Measurements from ENCODE around the gene ASB2. TPM values are rescaled to one million over a fixed set of nuclear protein-coding genes. Genes with fewer than 3 reads are reported as not detected.

ASB2 gene
- total RNA-seq, 2 experiments from 2014 or later = 116 to 177 TPM

DNA sequence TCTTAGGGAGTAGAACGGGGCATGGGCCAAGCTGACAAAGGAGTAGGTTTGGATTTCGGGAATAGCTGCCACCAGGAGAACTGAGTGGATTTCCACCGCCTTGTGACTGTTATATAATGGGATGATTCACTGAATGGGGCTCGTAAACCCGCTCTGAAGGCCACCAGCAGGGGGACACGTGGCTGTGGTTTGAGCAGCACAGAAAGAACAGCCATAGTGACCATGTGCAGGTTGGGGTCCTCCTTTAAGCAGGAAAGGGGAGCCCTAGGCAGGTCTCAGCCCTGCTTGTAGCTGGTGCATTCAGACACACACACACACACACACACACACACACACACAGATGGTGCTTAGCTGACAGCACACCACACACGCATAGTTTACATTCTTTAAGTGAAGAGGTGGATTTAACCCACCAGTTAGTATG, 8.6 kb upstream of the ASB2 start:
- peaks cover 9% of the 10 kb centered on the region for H3K4me1 Mint-ChIP-seq
- ATAC-seq (peak; percentile 14), DNase-seq (no peak)
- CTCF ChIA-PET = interaction anchor here (0.7 to 5.3 kb wide), 3 partner anchors 8 to 45 kb away, joined by 3 to 25 read pairs (median 5); no protein-coding TSS in a partner anchor
- H3K27ac Mint-ChIP-seq = no peak overlapping the region
- H3K27me3 Mint-ChIP-seq = no peaks in the 10 kb centered on the region
- no peaks in the 10 kb centered on the region for H3K9me3 Mint-ChIP-seq (ENCODE audit: low read depth)
- H3K4me3 Mint-ChIP-seq = no peak overlapping the region
- H3K36me3 Mint-ChIP-seq = peaks cover 3% of the 10 kb centered on the region

DNA sequence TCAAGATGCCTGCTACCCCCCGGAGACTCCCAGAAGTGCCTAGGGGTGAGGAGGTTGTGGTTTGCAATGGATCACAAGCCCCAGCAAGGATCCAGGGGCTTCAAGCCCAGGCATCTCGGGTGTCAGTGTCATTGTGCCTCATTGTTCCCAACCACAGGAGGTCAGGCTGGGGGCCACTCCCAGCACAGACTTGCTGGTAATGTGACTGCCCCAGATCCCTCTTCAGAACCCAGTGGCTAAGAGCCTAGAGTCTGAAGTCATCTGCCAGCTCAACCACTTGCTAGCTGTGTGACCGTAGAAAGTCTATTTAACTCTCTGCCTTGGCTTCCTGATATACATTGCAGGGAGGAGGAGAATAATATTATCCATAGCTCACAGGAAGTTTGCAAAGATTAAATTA, 7.7 kb upstream of the ASB2 start:
- CTCF ChIA-PET = interaction anchor here (1.1 to 5.3 kb wide), 4 partner anchors 9 to 44 kb away, joined by 5 to 33 read pairs (median 17); partner anchors contain the start of gene CCDC197
- H3K36me3 Mint-ChIP-seq = peaks cover 6% of the 10 kb centered on the region
- H3K27ac Mint-ChIP-seq = no peak overlapping the region
- H3K4me1 Mint-ChIP-seq = peaks cover 14% of the 10 kb centered on the region
- DNase-seq = no peak
- no peaks in the 10 kb centered on the region for H3K27me3 Mint-ChIP-seq
- H3K9me3 Mint-ChIP-seq (ENCODE audit: low read depth) = no peaks in the 10 kb centered on the region
- no peak for ATAC-seq
- H3K4me3 Mint-ChIP-seq = no peak overlapping the region

DNA sequence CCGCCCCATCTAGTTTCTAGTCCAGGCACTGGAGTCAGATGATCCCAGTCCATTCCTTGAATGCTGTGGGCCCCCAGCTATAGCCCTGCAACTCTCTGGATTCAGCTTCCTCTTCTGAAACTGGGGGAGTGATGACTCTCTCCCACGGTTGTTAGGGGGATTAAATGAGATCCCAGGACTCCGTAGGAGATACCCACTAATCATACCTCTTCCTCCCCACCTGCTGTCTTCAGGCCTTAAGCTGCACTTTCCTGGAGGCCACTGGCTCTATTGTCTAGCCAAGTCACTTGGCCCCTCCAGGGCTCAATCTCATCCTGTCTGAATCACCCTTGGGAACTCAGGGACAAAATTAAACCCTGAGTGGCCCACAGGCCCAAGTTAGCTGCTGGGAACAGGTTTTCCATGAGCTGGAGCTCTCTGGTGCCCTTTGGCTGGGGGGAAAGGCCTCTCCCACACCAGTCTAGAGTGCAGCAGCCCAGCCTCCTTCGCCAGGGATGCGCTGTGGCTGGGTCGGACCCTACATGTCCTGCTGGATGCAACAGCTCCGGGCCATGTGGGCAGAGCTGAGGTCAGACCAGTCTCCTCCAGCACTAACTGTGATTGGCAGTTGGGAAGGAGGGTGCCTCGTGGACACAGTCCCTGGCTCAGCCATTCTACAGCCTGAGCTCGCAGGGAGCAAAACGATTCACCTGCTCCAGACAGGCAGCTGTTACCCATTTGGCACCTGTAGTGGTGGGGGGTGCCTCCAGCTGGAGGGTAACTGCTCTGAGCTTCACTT, 6.0 kb upstream of the ASB2 start:
- peaks cover 12% of the 10 kb centered on the region for H3K36me3 Mint-ChIP-seq
- DNase-seq (no peak), ATAC-seq (no peak)
- H3K9me3 Mint-ChIP-seq (ENCODE audit: low read depth) = no peaks in the 10 kb centered on the region
- H3K4me3 Mint-ChIP-seq = no peak overlapping the region
- no peak overlapping the region for H3K27ac Mint-ChIP-seq
- peaks cover 30% of the 10 kb centered on the region for H3K4me1 Mint-ChIP-seq
- H3K27me3 Mint-ChIP-seq = no peaks in the 10 kb centered on the region
- CTCF ChIA-PET = interaction anchor here (0.7 to 5.3 kb wide), 9 partner anchors 10 to 53 kb away, joined by 3 to 33 read pairs (median 4); partner anchors contain the start of gene CCDC197

DNA sequence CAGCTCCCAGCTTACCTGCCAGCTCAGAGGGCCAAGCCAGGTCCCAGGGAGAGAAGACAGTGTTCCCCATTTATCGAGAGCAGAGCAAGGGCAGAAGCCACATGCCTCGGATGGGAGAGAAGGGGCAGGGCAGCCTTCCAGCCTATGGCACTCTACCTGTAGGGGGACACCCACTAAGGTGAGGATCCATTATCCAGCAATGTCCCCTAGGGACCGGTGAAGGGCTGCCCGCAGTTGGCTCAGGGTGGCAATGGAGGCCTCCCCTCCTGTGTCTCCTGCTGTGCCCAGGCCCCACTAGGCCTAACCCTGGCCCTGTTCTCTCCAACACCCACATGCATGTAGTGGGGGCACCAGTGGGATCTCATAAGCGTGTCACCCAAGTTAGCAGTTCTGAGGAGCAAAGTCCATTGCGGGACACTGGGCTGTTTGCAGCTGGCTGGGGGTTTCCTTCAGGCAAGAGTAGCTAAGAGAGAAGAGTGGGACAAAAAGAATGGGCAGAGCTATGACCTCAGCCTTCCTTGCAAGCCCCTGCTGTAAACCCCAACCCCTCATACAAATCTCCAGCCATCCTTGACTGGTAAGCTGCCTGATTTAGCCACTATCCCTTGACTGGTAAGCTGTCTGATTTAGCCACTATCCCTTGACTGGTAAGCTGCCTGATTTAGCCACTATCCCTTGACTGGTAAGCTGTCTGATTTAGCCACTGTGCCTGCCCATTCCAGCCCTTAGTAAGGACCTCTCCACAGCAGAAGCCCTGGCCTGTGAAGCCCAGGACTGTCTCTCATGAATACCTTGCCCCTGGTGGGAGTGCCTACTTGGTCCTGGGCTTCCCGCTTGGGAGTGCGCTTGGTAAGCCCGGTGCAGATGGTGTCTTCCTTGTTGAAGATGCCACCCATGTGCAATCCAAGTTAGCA, 5.2 kb upstream of the ASB2 start:
- Mint-ChIP-seq H3K27ac (no peak overlapping the region), H3K4me1 (peaks cover 39% of the 10 kb centered on the region), H3K9me3 (ENCODE audit: low read depth) (no peaks in the 10 kb centered on the region), H3K4me3 (no peak overlapping the region), H3K27me3 (no peaks in the 10 kb centered on the region), H3K36me3 (peaks cover 16% of the 10 kb centered on the region)
- CTCF ChIA-PET = interaction anchor here (0.7 to 4.1 kb wide), 8 partner anchors 9 to 54 kb away, joined by 3 to 33 read pairs (median 3); partner anchors contain the start of gene CCDC197
- DNase-seq = no peak
- no peak for ATAC-seq

DNA sequence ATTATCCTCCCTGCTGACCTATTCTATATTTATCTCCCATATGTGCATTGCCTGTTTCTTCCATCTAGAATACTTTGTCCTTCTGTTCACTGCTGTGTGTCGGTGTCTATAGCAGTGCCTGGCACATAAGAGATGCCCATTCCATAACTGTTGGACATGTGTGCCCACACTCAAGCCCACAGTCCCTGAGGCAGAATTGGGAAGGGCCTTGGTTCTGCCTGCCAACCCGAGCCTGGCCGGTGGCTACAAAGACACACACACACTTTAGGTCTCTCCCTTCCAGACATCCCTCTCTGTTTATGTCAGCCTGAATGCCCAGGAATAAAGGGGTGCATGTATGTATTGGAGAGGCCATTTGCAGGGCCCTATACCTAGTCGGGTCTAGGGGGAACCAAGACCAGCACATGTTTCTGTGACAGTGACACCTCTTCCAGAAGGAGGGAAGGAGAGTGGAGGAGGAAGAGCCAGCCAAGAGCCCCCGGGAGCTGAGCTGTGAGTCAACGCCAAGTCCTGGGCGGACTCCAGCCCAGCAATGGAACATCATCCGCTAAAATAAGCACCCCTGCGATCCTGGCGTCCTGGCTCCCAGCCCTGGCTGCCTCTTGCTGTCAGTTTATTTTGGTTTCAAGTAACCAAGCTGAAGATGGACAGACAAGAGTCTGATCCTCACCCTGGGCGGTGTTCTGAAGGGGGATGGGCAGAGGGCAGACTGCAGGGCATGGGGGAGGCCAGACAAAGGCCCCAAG, 4.3 kb upstream of the ASB2 start:
- CTCF ChIA-PET = interaction anchor here (1.1 to 14.6 kb wide), 4 partner anchors 13 to 39 kb away, joined by 3 to 307 read pairs (median 19); no protein-coding TSS in a partner anchor
- Mint-ChIP-seq H3K27me3 (no peaks in the 10 kb centered on the region), H3K4me3 (no peak overlapping the region), H3K36me3 (peaks cover 16% of the 10 kb centered on the region), H3K27ac (peak overlapping the region; percentile 19), H3K4me1 (peaks cover 48% of the 10 kb centered on the region), H3K9me3 (ENCODE audit: low read depth) (no peaks in the 10 kb centered on the region)
- DNase-seq = no peak
- ATAC-seq = no peak

DNA sequence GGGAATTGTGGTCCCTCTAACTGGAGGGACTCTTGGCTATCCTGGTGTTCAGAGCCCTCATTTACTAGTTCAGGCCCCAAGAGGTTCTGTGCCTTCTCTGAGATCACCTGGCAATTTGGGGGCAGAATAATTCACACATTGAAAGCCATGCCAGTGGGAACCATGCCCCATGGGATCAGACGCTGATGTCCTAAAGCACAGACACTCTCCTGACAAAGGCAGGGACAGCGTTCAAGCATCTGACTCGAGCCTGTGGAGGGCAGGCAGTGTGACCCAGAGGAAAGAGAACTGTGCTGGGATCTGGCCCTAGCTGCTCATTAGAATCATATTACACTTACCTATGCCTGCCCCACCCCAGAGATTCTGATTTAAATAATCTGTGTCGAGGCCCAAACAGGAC, 2.4 kb upstream of the ASB2 start:
- peaks cover 26% of the 10 kb centered on the region for H3K36me3 Mint-ChIP-seq
- DNase-seq (no peak), ATAC-seq (no peak)
- peak overlapping the region; percentile 93 for H3K27ac Mint-ChIP-seq
- peaks cover 66% of the 10 kb centered on the region for H3K4me1 Mint-ChIP-seq
- no peaks in the 10 kb centered on the region for H3K9me3 Mint-ChIP-seq (ENCODE audit: low read depth)
- CTCF ChIA-PET = interaction anchor here (1.2 to 14.6 kb wide), 11 partner anchors 9 to 57 kb away, joined by 3 to 309 read pairs (median 6); no protein-coding TSS in a partner anchor
- H3K4me3 Mint-ChIP-seq = no peak overlapping the region
- no peaks in the 10 kb centered on the region for H3K27me3 Mint-ChIP-seq

DNA sequence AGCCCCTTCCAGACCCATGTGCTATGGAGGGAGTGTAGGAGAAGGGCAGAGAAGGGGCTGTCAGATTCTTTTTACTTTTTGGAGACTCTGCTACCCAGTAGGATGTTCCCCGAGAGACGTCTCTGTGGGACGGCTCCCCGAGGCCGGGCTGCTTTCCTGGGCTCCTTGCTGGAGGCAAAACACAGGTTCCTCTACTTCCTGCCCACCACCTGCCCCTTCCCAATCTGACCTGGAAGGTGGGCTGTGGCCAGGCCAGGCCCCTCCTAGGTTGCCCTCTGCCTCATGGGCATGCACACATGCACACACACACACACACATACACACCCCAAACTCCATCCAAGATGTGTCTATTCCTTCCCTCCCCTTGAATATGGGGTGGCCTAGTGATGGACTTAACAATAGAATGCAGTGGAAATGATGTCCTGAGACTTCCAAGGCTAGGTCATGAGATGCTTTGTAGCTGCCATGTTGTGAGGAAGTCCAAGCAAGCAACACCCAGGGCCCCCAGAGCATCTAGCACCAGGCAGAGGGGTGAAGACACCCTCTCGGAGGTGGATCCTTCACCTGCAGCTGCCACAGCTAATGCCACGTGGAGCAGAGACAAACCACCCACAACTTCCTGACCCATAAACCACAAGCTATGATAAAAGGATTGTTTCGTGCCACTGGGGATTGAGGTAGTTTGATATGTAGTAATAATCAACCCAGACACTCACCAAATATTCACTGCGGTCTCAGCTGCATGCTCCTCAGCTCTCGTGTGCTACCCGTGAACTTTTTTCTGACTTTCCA, 1.6 kb upstream of the ASB2 start:
- H3K4me1 Mint-ChIP-seq = peaks cover 74% of the 10 kb centered on the region
- H3K4me3 Mint-ChIP-seq = peak overlapping the region; percentile 26
- peaks cover 30% of the 10 kb centered on the region for H3K36me3 Mint-ChIP-seq
- peak; percentile 71 for ATAC-seq
- H3K27ac Mint-ChIP-seq = peak overlapping the region; percentile 93
- CTCF ChIA-PET = interaction anchor here (1.2 to 14.6 kb wide), 10 partner anchors 9 to 58 kb away, joined by 3 to 309 read pairs (median 7); no protein-coding TSS in a partner anchor
- H3K9me3 Mint-ChIP-seq (ENCODE audit: low read depth) = no peaks in the 10 kb centered on the region
- H3K27me3 Mint-ChIP-seq = no peaks in the 10 kb centered on the region
- DNase-seq = peak; percentile 91

DNA sequence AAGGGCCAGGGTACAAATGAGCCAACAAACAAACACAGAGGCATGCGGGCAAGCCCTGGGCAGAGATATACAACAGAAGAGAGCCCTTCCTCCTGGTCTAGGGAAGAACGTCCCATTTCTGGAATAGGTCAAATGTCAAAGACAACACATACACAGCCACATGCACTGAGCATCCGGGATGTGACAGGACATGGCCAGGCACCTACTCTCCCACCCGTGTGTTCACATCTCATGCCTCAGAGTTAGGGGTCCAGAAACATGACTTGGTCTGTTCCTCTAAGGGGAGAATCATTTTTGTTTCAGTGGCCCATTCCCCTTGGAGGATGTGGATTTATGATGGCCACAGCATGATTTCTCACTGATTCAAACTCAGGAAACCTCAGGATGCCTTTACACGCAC, 801 bp upstream of the ASB2 start:
- DNase-seq = no peak
- H3K36me3 Mint-ChIP-seq = peaks cover 30% of the 10 kb centered on the region
- no peaks in the 10 kb centered on the region for H3K27me3 Mint-ChIP-seq
- H3K9me3 Mint-ChIP-seq (ENCODE audit: low read depth) = no peaks in the 10 kb centered on the region
- H3K4me3 Mint-ChIP-seq = peak overlapping the region; percentile 83
- H3K27ac Mint-ChIP-seq = peak overlapping the region; percentile 93
- CTCF ChIA-PET = interaction anchor here (1.1 to 14.6 kb wide), 6 partner anchors 19 to 203 kb away, joined by 3 to 309 read pairs (median 14); no protein-coding TSS in a partner anchor
- no peak for ATAC-seq
- H3K4me1 Mint-ChIP-seq = peaks cover 81% of the 10 kb centered on the region

DNA sequence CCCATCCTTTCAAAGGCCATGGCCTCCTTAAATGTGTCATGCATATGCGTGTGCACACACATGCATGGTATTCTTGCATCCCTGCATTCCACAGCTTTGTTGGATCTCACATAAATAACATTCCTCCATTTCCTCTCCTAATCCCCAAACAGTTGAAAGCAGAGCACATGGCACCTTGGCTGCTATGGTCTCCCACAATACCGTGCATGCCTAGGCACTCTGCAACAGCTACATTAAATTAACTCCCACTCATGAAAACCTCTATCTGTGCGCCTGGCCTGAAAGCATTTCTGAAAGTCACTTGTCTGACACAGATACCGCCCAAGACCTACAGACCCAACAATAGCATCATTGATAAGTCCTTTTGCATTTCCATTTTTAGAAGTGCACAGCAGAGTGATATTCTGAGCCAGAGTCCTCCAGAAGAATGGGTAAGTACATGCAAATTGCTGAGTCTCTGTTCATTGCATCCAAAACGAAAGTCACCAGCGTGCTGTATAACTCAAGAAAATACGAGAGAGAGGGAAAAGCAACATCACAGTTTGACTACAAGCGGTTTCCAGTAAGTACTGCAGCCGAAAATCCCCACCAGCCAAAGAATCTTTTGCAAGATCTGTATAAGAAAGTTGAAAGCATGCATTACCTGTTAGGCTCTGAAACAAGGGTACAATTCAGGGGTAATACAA, 436 bp downstream of the ASB2 start:
- H3K27ac Mint-ChIP-seq = peak overlapping the region; percentile 93
- peaks cover 92% of the 10 kb centered on the region for H3K4me1 Mint-ChIP-seq
- peak overlapping the region; percentile 83 for H3K4me3 Mint-ChIP-seq
- peak; percentile 24 for ATAC-seq
- peaks cover 31% of the 10 kb centered on the region for H3K36me3 Mint-ChIP-seq
- H3K9me3 Mint-ChIP-seq (ENCODE audit: low read depth) = no peaks in the 10 kb centered on the region
- DNase-seq = no peak
- H3K27me3 Mint-ChIP-seq = no peaks in the 10 kb centered on the region
- CTCF ChIA-PET = interaction anchor here (0.9 to 14.6 kb wide), 8 partner anchors 8 to 204 kb away, joined by 3 to 309 read pairs (median 5); partner anchors contain the start of gene CCDC197

DNA sequence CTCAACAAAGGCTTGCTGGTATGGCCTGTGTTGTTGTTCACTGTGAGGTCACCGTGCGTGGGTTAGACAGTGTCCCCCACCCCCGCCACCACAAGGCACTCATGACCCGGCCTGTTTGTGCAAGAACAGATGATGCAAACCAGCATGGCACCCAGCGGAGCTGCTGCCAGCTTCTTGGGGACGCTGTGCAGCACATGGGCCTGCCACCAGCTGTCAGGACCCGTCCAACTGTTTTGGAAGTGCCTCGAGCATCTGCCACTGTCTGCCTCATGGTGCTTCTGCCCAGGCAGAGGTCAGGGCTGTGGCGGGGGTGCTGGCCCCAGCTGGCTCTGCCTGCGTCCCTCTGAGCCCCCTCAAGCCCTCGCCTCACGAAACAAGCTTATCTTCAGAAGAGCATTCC, 1.5 kb downstream of the ASB2 start:
- H3K36me3 Mint-ChIP-seq = peaks cover 28% of the 10 kb centered on the region
- no peaks in the 10 kb centered on the region for H3K27me3 Mint-ChIP-seq
- peak overlapping the region; percentile 83 for H3K4me3 Mint-ChIP-seq
- ATAC-seq = no peak
- CTCF ChIA-PET = interaction anchor here (1.2 to 14.6 kb wide), 4 partner anchors 17 to 34 kb away, joined by 3 to 309 read pairs (median 164); no protein-coding TSS in a partner anchor
- peaks cover 95% of the 10 kb centered on the region for H3K4me1 Mint-ChIP-seq
- no peaks in the 10 kb centered on the region for H3K9me3 Mint-ChIP-seq (ENCODE audit: low read depth)
- DNase-seq = peak; percentile 68
- peak overlapping the region; percentile 93 for H3K27ac Mint-ChIP-seq

DNA sequence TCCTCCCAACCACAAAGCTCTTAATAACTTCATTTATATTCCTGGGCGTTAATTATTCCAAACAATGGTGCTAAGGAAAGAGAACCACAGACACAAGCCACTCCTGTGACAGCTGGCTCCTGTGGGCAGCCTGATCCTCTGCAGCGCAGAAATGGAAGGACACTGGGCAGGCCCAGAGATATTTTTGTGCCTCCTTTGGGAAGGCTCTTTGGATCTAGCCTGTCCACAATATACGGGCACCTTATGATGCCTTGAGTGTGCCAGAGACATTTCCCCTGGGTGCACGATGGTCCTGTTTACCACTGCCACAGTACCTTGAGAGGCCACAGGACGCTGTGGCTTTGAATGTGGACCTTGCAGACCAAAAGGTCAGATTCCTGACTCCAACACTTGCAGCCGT, 2.1 kb downstream of the ASB2 start:
- peak overlapping the region; percentile 83 for H3K4me3 Mint-ChIP-seq

More for the DNA sequence above, 2.1 kb downstream of the ASB2 start:
- DNase-seq = no peak
- Mint-ChIP-seq H3K9me3 (ENCODE audit: low read depth) (no peaks in the 10 kb centered on the region), H3K27ac (peak overlapping the region; percentile 93), H3K4me1 (peaks cover 92% of the 10 kb centered on the region), H3K27me3 (no peaks in the 10 kb centered on the region), H3K36me3 (peaks cover 26% of the 10 kb centered on the region)
- CTCF ChIA-PET = interaction anchor here (1.2 to 14.6 kb wide), 4 partner anchors 16 to 35 kb away, joined by 3 to 309 read pairs (median 164); no protein-coding TSS in a partner anchor
- ATAC-seq = no peak

All from activated CD8-positive, alpha-beta memory T cell treated with anti-CD3 and anti-CD28 coated beads, Interleukin-2, amount 10 ng/mL, durations not matched to agents 7 days and 5 days (primary cell).